ENCODE measurements around the gene SHOC2. TPM values are rescaled to one million over a fixed set of nuclear protein-coding genes. Genes with fewer than 3 reads are reported as not detected.

SHOC2 gene
- total and polyA plus RNA-seq, 2 of the 13 experiments (the other 11 are each of a cell fraction or from before 2014, with no cell fraction given): 8.6 to 25.5 TPM

- TF ChIP-seq ATF7 (IDR thresholded peaks at IDR 0.05) (peak; percentile 55; the same call in 1 of the 2 replicates), ATF7 (CRISPR knock-in tag; IDR thresholded peaks at IDR 0.05) (no peak), ZNF232 (CRISPR knock-in tag; IDR thresholded peaks at IDR 0.05; ENCODE audit: borderline replicate concordance) (no peak)
- no peaks in the 10 kb centered on the region for H3K79me2 ChIP-seq (ENCODE audit: insufficient read depth, low read length)
- intact Hi-C loops (cut with micrococcal nuclease; ENCODE audit: unreplicated experiment) (no loop called here), in situ Hi-C loops (cut with HindIII; ENCODE audit: extremely low pct_ligation_motif_present, low pct_unique_long_range_greater_than_20kb) (loop anchor here (5.0 kb wide), 1 partner anchor 96 kb away; no protein-coding TSS in a partner anchor)
- no peaks in the 10 kb centered on the region for H3K27me3 ChIP-seq (ENCODE audit: control insufficient read depth in 1 of 2, insufficient read depth in 2 of 2, low read length in 2 of 2)
- DNase-seq (ENCODE audit: low spot score): no peak
- no peak overlapping the region for H3K4me3 ChIP-seq (replicated peaks in 1 of 3; ENCODE audit: insufficient read depth in 1 of 3, low read depth in 2 of 3, low read length in 3 of 3)
- no peak; the same call in 2 of the 3 replicates for ATAC-seq
- no peaks in the 10 kb centered on the region for H4K20me1 ChIP-seq (ENCODE audit: insufficient read depth, low read length)
- no peak overlapping the region for H2AFZ ChIP-seq (ENCODE audit: low read length)
- FAIRE-seq: no peak
- H3K9me3 ChIP-seq (ENCODE audit: low read length): no peaks in the 10 kb centered on the region
- CTCF ChIA-PET (ENCODE audit: low intra/inter-chr PET ratio, low total read pairs): no interaction called here
- H3K9ac ChIP-seq (ENCODE audit: insufficient read depth, low read depth, low read length): no peak overlapping the region
- H3K4me2 ChIP-seq (ENCODE audit: low read depth, low read length): no peak overlapping the region
- no peaks in the 10 kb centered on the region for H3K4me1 ChIP-seq (ENCODE audit: insufficient read depth, low read length)
- POLR2A ChIA-PET: interaction anchor here (3.1 kb wide), 1 partner anchor 15 kb away, joined by 24 read pairs; the partner anchor contains the start of genes BBIP1 and SHOC2
- 0 out of 5 replicates have a peak, but pooled peaks cover 0 to 3% of the 10 kb centered on the region in 2 experiments for H3K36me3 ChIP-seq (replicated peaks in 1 of 2; ENCODE audit: control insufficient read depth in 1 of 2, insufficient read depth in 2 of 2, low read length in 2 of 2)
- BruUV-seq (replicated peaks): TSS peak; percentile 7
- no peak overlapping the region for H3K27ac ChIP-seq (ENCODE audit: extremely low read length, insufficient read depth, low read length)
- WGBS (ENCODE audit: low lambda C conversion rate): 90% methylated on average over 3 of the region's 3 CpGs
These were observed 15.8 kb upstream of the SHOC2 start for GRCh38 chr10:110903280-110904278.

- Histone ChIP-seq H3K4me1 (ENCODE audit: insufficient read depth, low read length) (peaks cover 6% of the 10 kb centered on the region; the same call in 1 of the 2 replicates), H3K4me2 (ENCODE audit: low read depth, low read length) (no peak overlapping the region), H2AFZ (ENCODE audit: low read length) (no peak overlapping the region), H3K36me3 (replicated peaks in 1 of 2; ENCODE audit: control insufficient read depth in 1 of 2, insufficient read depth in 2 of 2, low read length in 2 of 2) (no peaks in the 10 kb centered on the region), H3K9me3 (ENCODE audit: low read length) (no peaks in the 10 kb centered on the region), H3K79me2 (ENCODE audit: insufficient read depth, low read length) (no peaks in the 10 kb centered on the region), H3K27me3 (ENCODE audit: control insufficient read depth in 1 of 2, insufficient read depth in 2 of 2, low read length in 2 of 2) (no peaks in the 10 kb centered on the region), H3K27ac (ENCODE audit: extremely low read length, insufficient read depth, low read length) (no peak overlapping the region), H3K9ac (ENCODE audit: insufficient read depth, low read depth, low read length) (no peak overlapping the region), H3K4me3 (replicated peaks in 1 of 3; ENCODE audit: insufficient read depth in 1 of 3, low read depth in 2 of 3, low read length in 3 of 3) (no peak overlapping the region), H4K20me1 (ENCODE audit: insufficient read depth, low read length) (no peaks in the 10 kb centered on the region)
- in situ Hi-C loops (cut with HindIII; ENCODE audit: extremely low pct_ligation_motif_present, low pct_unique_long_range_greater_than_20kb) (no loop called here), intact Hi-C loops (cut with micrococcal nuclease; ENCODE audit: unreplicated experiment) (no loop called here)
- ChIA-PET POLR2A (interaction anchor here (0.9 to 1.5 kb wide), 3 partner anchors 8 to 13 kb away, joined by 3 to 8 read pairs (median 6); partner anchors contain the start of genes BBIP1 and SHOC2), CTCF (ENCODE audit: low intra/inter-chr PET ratio, low total read pairs) (no interaction called here)
- ATAC-seq (no peak), FAIRE-seq (no peak), DNase-seq (ENCODE audit: low spot score) (no peak)
- 94% methylated on average over 4 of the region's 4 CpGs for WGBS (ENCODE audit: low lambda C conversion rate)
- no TSS peak for BruUV-seq (replicated peaks)
- TF ChIP-seq IRF9 (CRISPR knock-in tag; IDR thresholded peaks at IDR 0.05; ENCODE audit: borderline replicate concordance): no peak
- TF ChIP-seq ZNF383 (CRISPR knock-in tag; IDR thresholded peaks at IDR 0.05; ENCODE audit: borderline replicate concordance): no peak
- TF ChIP-seq PRDM4 (CRISPR knock-in tag; IDR thresholded peaks at IDR 0.05; ENCODE audit: borderline replicate concordance): no peak
- TF ChIP-seq ZNF616 (CRISPR knock-in tag; IDR thresholded peaks at IDR 0.05; ENCODE audit: low read depth): no peak
- TF ChIP-seq ZNF816 (CRISPR knock-in tag; IDR thresholded peaks at IDR 0.05; ENCODE audit: borderline replicate concordance): no peak
- TF ChIP-seq FOXM1 (CRISPR knock-in tag; IDR thresholded peaks at IDR 0.05): no peak
- no peak for TF ChIP-seq GPBP1L1 (CRISPR knock-in tag; IDR thresholded peaks at IDR 0.05)
These were observed 9.3 kb upstream of the SHOC2 start for GRCh38 chr10:110910138-110910537.
